Liver (tissue), 9 donors: ENCODE data around the gene TNXB. TPM values are rescaled to one million over a fixed set of nuclear protein-coding genes. Genes with fewer than 3 reads are reported as not detected.
A peak's percentile ranks its signal among the peaks of the same experiment; 100 is the strongest.

ENCODE experiments used
- DNase-seq: peaks from one replicate; pipeline ENCODE4 v3.0.0-alpha.2; 2017; ENCODE audit warnings: low spot score
- H3K27ac ChIP-seq, 2 donors: one replicate each; pipeline ENCODE4 v1.7.0; 2013; ENCODE audit warnings: inconsistent platforms in 2 of 2, low read length in 2 of 2, control low read depth in 1 of 2, low read depth in 1 of 2, mild to moderate bottlenecking in 1 of 2
- H3K27me3 ChIP-seq, 4 donors: one replicate each; pipeline versions ENCODE4 v1.6.1 to v1.7.0; 2013; ENCODE audit warnings: low read length in 3 of 4, inconsistent platforms in 1 of 4, mild to moderate bottlenecking in 1 of 4, moderate library complexity in 1 of 4; ENCODE audit not compliant: control insufficient read depth in 4 of 4, insufficient read depth in 4 of 4
- H3K36me3 ChIP-seq, 4 donors: one replicate each; pipeline versions ENCODE4 v1.6.1 to v1.7.0; 2013; ENCODE audit warnings: low read length in 3 of 4, mild to moderate bottlenecking in 3 of 4, low read depth in 1 of 4, moderate library complexity in 1 of 4; ENCODE audit not compliant: control insufficient read depth in 4 of 4, insufficient read depth in 3 of 4
- H3K4me1 ChIP-seq, 4 donors: one replicate each; pipeline versions ENCODE4 v1.6.1 to v1.7.0; 2013; ENCODE audit warnings: low read length in 3 of 4, mild to moderate bottlenecking in 3 of 4, moderate library complexity in 1 of 4; ENCODE audit not compliant: control insufficient read depth in 4 of 4, insufficient read depth in 4 of 4
- H3K4me3 ChIP-seq, 3 donors: one replicate each; pipeline versions ENCODE4 v1.6.1 to v1.7.0; 2013; ENCODE audit warnings: low read length in 3 of 3, control low read depth in 1 of 3, low read depth in 1 of 3, mild to moderate bottlenecking in 1 of 3
- H3K9ac ChIP-seq, 2 donors: one replicate each; pipeline ENCODE4 v1.7.0; 2013; ENCODE audit warnings: low read length in 2 of 2, mild to moderate bottlenecking in 2 of 2, moderate library complexity in 2 of 2, control low read depth in 1 of 2, low read depth in 1 of 2
- H3K9me3 ChIP-seq, 4 donors: one replicate each; pipeline versions ENCODE4 v1.6.1 to v1.7.0; 2013; ENCODE audit warnings: low read length in 3 of 4; ENCODE audit not compliant: control insufficient read depth in 4 of 4
- FOXA1 ChIP-seq: IDR thresholded peaks from 2 replicates; pipeline ENCODE4 v1.6.1; 2016; ENCODE audit warnings: antibody characterized with exemption
- GABPA ChIP-seq, 2 donors: IDR thresholded peaks in 1 of 2; conservative IDR thresholded peaks in 1 of 2; 2 replicates each; pipeline ENCODE4 v1.6.1; 2016; ENCODE audit warnings: antibody characterized with exemption in 2 of 2, mild to moderate bottlenecking in 1 of 2, moderate library complexity in 1 of 2
- HNF4A ChIP-seq, 2 donors: conservative IDR thresholded peaks; 2 replicates each; pipeline ENCODE4 v1.6.1; 2016; ENCODE audit warnings: antibody characterized with exemption in 2 of 2, mild to moderate bottlenecking in 2 of 2
- HNF4G ChIP-seq: IDR thresholded peaks from 2 replicates; pipeline ENCODE4 v1.6.1; 2016; ENCODE audit warnings: antibody characterized with exemption
- JUND ChIP-seq, 2 donors: IDR thresholded peaks; 2 replicates each; pipeline ENCODE4 v1.6.1; 2016; ENCODE audit warnings: antibody characterized with exemption in 2 of 2
- MAX ChIP-seq: IDR thresholded peaks from 2 replicates; pipeline ENCODE4 v1.6.1; 2016; ENCODE audit warnings: antibody characterized with exemption
- NR2F2 ChIP-seq: IDR thresholded peaks from 2 replicates; pipeline ENCODE4 v1.6.1; 2016; ENCODE audit warnings: antibody characterized with exemption
- REST ChIP-seq: IDR thresholded peaks from 2 replicates; pipeline ENCODE4 v1.6.1; 2016; ENCODE audit warnings: antibody characterized with exemption, mild to moderate bottlenecking
- RXRA ChIP-seq, 2 donors: IDR thresholded peaks; 2 replicates each; pipeline ENCODE4 v1.6.1; 2017 to 2018; ENCODE audit warnings: antibody characterized with exemption in 2 of 2, mild to moderate bottlenecking in 1 of 2
- SP1 ChIP-seq: IDR thresholded peaks from 2 replicates; pipeline ENCODE4 v1.6.1; 2018; ENCODE audit warnings: antibody characterized with exemption, mild to moderate bottlenecking
- ZBTB33 ChIP-seq: IDR thresholded peaks from 2 replicates; pipeline ENCODE4 v1.6.1; 2016; ENCODE audit warnings: antibody characterized with exemption
- WGBS: extraction: QIAGEN DNeasy Blood & Tissue Kit; methylation state at CpG from one replicate; pipeline ENCODE4 v1.1.7; 2013; 5-methylcytosine and 5-hydroxymethylcytosine counted together
- polyA plus RNA-seq, 2 donors: library from polyadenylated mRNA; stranded (reverse) in 1 of 2; unstranded in 1 of 2; fragments of 200-250 nt in 1 of 2; fragments of >200 nt in 1 of 2; fragmentation: Nextera tagmentation in 1 of 2; extraction: Ambion mirVana in 1 of 2; gene quantifications; one replicate each; pipeline versions ENCODE4 v1.2.1 to v1.2.3, GENCODE V29; 2013 to 2015
- total RNA-seq, 2 donors: library from RNA; depleted of rRNA; stranded (reverse); fragments of >200 nt; gene quantifications; one replicate each; pipeline ENCODE4 v1.2.3, GENCODE V29; 2014
- donor health status: healthy.
- donor health status: healthy.
- donor health status: healthy.
- donor health status: healthy.
- donor health status: healthy.

Gene TNXB
- total and polyA plus RNA-seq, 4 donors, result 3.0 to 17.1 (median 5.6) TPM

- no peak for DNase-seq
- H3K9me3 ChIP-seq, result no peaks in the 10 kb centered on the region
- peak overlapping the region in 1 of 2 donors; percentile 56 for H3K9ac ChIP-seq
- WGBS, result 41% methylated on average over 22 of the region's 22 CpGs
- peaks cover 3 to 28% (median 24%) of the 10 kb centered on the region in 4 donors for H3K4me1 ChIP-seq
- no peak for TF ChIP-seq MAX
- no peak for TF ChIP-seq NR2F2
- peak in 1 of 2 donors; percentile 9 for TF ChIP-seq HNF4A (conservative IDR thresholded peaks at IDR 0.05)
- no peaks in the 10 kb centered on the region for H3K27me3 ChIP-seq
- H3K4me3 ChIP-seq, result peak overlapping the region; percentile 62 to 71 (median 65)
- peak overlapping the region; percentile 93 for H3K27ac ChIP-seq
- H3K36me3 ChIP-seq, result peaks cover 2 to 9% (median 8%) of the 10 kb centered on the region in 4 donors
Measured at GRCh38 chr6:32129297-32130088, 20.4 kb upstream of the TNXB start.

- Histone ChIP-seq H3K27me3 (no peaks in the 10 kb centered on the region), H3K4me1 (peaks cover 3 to 28% (median 24%) of the 10 kb centered on the region in 4 donors), H3K36me3 (peaks cover 2 to 12% (median 10%) of the 10 kb centered on the region in 4 donors), H3K9me3 (no peaks in the 10 kb centered on the region), H3K9ac (no peak overlapping the region), H3K27ac (peak overlapping the region in 1 of 2 donors; percentile 19), H3K4me3 (peak overlapping the region; percentile 23 to 65 (median 62))
- no peak for DNase-seq
- TF ChIP-seq HNF4G, result no peak
- no peak for TF ChIP-seq GABPA (IDR thresholded peaks at IDR 0.05 in 1 of 2, conservative IDR thresholded peaks at IDR 0.05 in 1 of 2)
- no peak for TF ChIP-seq SP1
- TF ChIP-seq ZBTB33, result no peak
- no peak for TF ChIP-seq JUND (IDR thresholded peaks at IDR 0.05)
- TF ChIP-seq HNF4A (conservative IDR thresholded peaks at IDR 0.05), result no peak
- no peak for TF ChIP-seq REST
- no peak for TF ChIP-seq FOXA1
- TF ChIP-seq RXRA (IDR thresholded peaks at IDR 0.05), result no peak
- 91% methylated on average over 13 of the region's 13 CpGs for WGBS
Measured at GRCh38 chr6:32128751-32129296, 19.7 kb upstream of the TNXB start.
